ENCODE results near the gene STXBP1.

The STXBP1 gene

GRCh38 chr9:127644943-127645342 is 32.9 kb downstream of the STXBP1 start:
- peaks cover 3% of the 10 kb centered on the region; the same call in 1 of the 2 replicates for H4K20me1 ChIP-seq (ENCODE audit: insufficient read depth, low read length)
- TF ChIP-seq EZH2 (IDR thresholded peaks at IDR 0.05; ENCODE audit: borderline replicate concordance, low read depth, low read length, severe bottlenecking) (no peak), CTCF (IDR thresholded peaks at IDR 0.05; ENCODE audit: borderline replicate concordance, extremely low read depth, low read length, poor library complexity, severe bottlenecking) (no peak)
- ATAC-seq (ENCODE audit: insufficient read depth, low read depth) (no peak), DNase-seq (no peak)
- H3K4me2 ChIP-seq (ENCODE audit: insufficient read depth, low read length): no peak overlapping the region
- H3K4me1 ChIP-seq (ENCODE audit: insufficient read depth, low read length): no peaks in the 10 kb centered on the region
- H3K9me3 ChIP-seq (ENCODE audit: insufficient read depth, low read length, severe bottlenecking): no peaks in the 10 kb centered on the region
- H3K36me3 ChIP-seq (ENCODE audit: insufficient read depth, low read length): no peaks in the 10 kb centered on the region
- H2AFZ ChIP-seq (ENCODE audit: low read depth, low read length): no peak overlapping the region
- no peak overlapping the region for H3K27ac ChIP-seq (ENCODE audit: low read length)
- no peaks in the 10 kb centered on the region for H3K79me2 ChIP-seq (ENCODE audit: insufficient read depth, low read length)
- H3K27me3 ChIP-seq (ENCODE audit: insufficient read depth, low read length, poor library complexity): no peaks in the 10 kb centered on the region
- H3K4me3 ChIP-seq (ENCODE audit: low read depth in 1 of 2, low read length in 2 of 2): no peak overlapping the region
- no peak overlapping the region for H3K9ac ChIP-seq (ENCODE audit: low read depth, low read length)

- no peaks in the 10 kb centered on the region for H3K36me3 ChIP-seq (ENCODE audit: insufficient read depth, low read length)
- ATAC-seq (ENCODE audit: insufficient read depth, low read depth) (no peak), DNase-seq (no peak)
- H3K9me3 ChIP-seq (ENCODE audit: insufficient read depth, low read length, severe bottlenecking): no peaks in the 10 kb centered on the region
- no peaks in the 10 kb centered on the region for H3K79me2 ChIP-seq (ENCODE audit: insufficient read depth, low read length)
- no peak overlapping the region for H3K27ac ChIP-seq (ENCODE audit: low read length)
- H4K20me1 ChIP-seq (ENCODE audit: insufficient read depth, low read length): no peaks in the 10 kb centered on the region; the same call in 1 of the 2 replicates
- no peak overlapping the region for H3K9ac ChIP-seq (ENCODE audit: low read depth, low read length)
- no peaks in the 10 kb centered on the region for H3K27me3 ChIP-seq (ENCODE audit: insufficient read depth, low read length, poor library complexity)
- H2AFZ ChIP-seq (ENCODE audit: low read depth, low read length): no peak overlapping the region
- no peak overlapping the region for H3K4me3 ChIP-seq (ENCODE audit: low read depth in 1 of 2, low read length in 2 of 2)
- H3K4me1 ChIP-seq (ENCODE audit: insufficient read depth, low read length): no peaks in the 10 kb centered on the region
- no peak overlapping the region for H3K4me2 ChIP-seq (ENCODE audit: insufficient read depth, low read length)
- TF ChIP-seq CTCF (IDR thresholded peaks at IDR 0.05; ENCODE audit: borderline replicate concordance, extremely low read depth, low read length, poor library complexity, severe bottlenecking) (no peak), EZH2 (IDR thresholded peaks at IDR 0.05; ENCODE audit: borderline replicate concordance, low read depth, low read length, severe bottlenecking) (no peak)
Measured at GRCh38 chr9:127647451-127647850, 35.4 kb downstream of the STXBP1 start.

- H3K27me3 ChIP-seq (ENCODE audit: insufficient read depth, low read length, poor library complexity): no peaks in the 10 kb centered on the region
- DNase-seq (no peak), ATAC-seq (ENCODE audit: insufficient read depth, low read depth) (no peak)
- TF ChIP-seq EZH2 (IDR thresholded peaks at IDR 0.05; ENCODE audit: borderline replicate concordance, low read depth, low read length, severe bottlenecking) (no peak), CTCF (IDR thresholded peaks at IDR 0.05; ENCODE audit: borderline replicate concordance, extremely low read depth, low read length, poor library complexity, severe bottlenecking) (no peak)
- no peak overlapping the region for H3K4me2 ChIP-seq (ENCODE audit: insufficient read depth, low read length)
- no peaks in the 10 kb centered on the region; the same call in 1 of the 2 replicates for H4K20me1 ChIP-seq (ENCODE audit: insufficient read depth, low read length)
- no peaks in the 10 kb centered on the region for H3K9me3 ChIP-seq (ENCODE audit: insufficient read depth, low read length, severe bottlenecking)
- H2AFZ ChIP-seq (ENCODE audit: low read depth, low read length): no peak overlapping the region
- H3K27ac ChIP-seq (ENCODE audit: low read length): no peak overlapping the region
- no peak overlapping the region for H3K4me3 ChIP-seq (ENCODE audit: low read depth in 1 of 2, low read length in 2 of 2)
- H3K4me1 ChIP-seq (ENCODE audit: insufficient read depth, low read length): no peaks in the 10 kb centered on the region
- no peak overlapping the region for H3K9ac ChIP-seq (ENCODE audit: low read depth, low read length)
- no peaks in the 10 kb centered on the region for H3K79me2 ChIP-seq (ENCODE audit: insufficient read depth, low read length)
- H3K36me3 ChIP-seq (ENCODE audit: insufficient read depth, low read length): 0 out of 2 replicates have a peak, but pooled peaks cover 3% of the 10 kb centered on the region
Measured at GRCh38 chr9:127650518-127650917, 38.4 kb downstream of the STXBP1 start.

Measured in DND-41 (cell line).